ENCODE results near the gene ARHGAP18.

- TF ChIP-seq CTCF (conservative IDR thresholded peaks at IDR 0.05; ENCODE audit: low read length) (no peak), EZH2phosphoT487 (IDR thresholded peaks at IDR 0.05; ENCODE audit: borderline replicate concordance) (no peak)
Measured at GRCh38 chr6:129681913-129682205, 28.1 kb downstream of the ARHGAP18 start.
